GM18909 (cell line): ENCODE results near the gene RASGRP1.

Experiments used
- ATAC-seq: cut with Tn5 transposase; IDR thresholded peaks from one replicate; pipeline ENCODE4 v1.9.1; 2021; ENCODE audit warnings: mild to moderate bottlenecking; ENCODE audit not compliant: unreplicated experiment, poor library complexity

Gene RASGRP1

DNA sequence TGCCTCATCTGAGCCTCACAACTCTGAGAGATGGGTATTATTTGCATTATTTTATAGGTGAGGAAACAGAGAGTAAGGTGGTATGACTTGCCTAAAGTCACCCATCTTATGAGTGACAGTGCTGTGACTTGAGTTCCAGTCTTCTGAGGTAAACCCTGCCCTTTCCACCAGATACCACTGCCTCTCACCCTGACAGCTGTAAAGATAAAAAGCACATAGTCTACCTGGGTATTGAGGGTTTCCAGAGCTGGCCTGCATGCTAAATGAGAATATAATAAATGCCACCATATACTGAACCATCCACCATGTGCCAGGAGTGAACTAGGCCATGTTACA lies 25.6 kb downstream of the RASGRP1 start:
- ATAC-seq = no peak

DNA sequence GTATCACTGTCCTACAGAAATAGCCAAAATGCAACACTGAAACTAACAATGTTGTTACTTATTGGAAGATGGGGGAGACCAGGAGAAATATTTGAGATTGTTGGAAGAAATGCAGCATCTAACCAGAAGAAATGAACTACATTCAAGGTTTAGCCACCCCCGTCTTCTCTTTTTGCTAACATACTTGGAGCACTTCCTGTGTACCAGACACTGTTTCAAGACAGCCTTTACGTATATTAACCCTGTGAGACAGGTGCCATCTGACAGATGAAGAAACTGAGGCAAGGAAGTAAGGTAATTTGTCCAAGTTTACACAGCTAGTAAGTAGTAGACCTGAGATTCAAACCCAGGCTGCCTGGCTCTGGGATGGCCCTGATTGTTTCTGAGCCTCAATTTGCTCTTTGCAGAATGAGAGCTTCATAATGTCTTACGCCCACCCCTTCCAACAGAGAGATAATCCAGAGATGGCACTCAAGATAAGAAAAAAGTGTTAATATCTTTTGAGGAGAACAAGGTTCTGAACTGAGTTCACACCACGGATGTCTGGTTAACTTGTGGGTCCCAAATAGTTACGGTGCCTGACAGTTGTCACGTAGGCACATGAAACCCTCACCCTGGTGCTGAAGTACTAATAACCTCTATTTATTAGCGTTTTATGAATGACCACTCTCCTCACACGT lies 26.1 kb downstream of the RASGRP1 start:
- ATAC-seq = no peak

DNA sequence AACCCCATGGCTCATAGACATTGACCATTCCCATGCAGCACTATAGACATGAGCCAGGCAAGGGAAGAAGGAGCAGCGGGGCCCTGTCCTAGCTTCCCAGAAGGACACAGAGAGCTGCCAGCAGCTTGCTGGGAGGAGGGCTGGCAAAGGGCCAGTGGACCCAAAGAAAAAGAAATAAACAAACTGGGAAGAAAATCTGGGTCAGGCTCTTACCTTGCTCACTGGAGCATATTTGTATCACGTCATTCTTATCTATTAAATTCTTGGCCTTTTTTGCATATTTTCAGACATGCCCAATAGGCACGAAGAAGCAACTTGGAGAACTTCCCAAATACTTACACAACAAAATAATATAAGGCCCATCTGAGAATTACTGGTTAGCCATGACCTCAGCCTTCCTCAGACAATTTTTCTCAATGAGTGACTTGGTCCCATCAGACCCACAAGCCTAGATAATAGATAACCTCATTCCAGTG lies 28.4 kb downstream of the RASGRP1 start:
- no peak for ATAC-seq

DNA sequence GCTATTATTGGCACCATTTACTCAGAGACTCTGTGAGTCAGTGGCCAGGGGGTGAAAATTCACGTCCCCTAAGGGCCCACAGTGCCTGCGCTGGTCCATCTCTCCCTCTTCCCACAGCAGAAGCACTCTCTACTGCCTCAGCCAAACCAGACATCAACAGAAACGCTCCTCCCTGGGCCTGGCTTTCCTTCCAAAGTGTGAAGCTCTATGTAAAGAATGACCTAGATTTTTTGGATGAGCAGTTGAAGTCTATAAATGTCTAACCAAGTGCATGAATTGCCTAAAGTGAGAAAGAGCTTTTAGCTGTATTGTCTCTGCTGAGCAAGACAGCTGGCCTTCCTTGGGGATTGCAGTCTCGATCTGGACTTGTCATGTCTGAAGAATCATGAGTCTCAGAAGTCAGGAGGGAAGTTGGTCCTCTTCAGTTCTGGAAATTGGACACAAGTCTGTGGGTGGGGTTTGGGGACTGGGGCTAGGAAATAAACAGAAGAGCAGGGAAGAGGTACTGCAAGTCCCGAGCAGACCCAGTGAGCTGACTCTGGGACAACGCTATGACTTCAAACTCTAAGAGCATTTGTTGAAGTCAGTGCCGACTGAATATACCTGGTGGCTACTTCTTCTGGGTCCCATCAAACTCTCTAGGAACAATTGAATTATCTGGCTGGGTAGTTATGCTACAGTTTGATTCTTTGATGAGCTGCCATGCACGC lies 29.0 kb downstream of the RASGRP1 start:
- no peak for ATAC-seq

DNA sequence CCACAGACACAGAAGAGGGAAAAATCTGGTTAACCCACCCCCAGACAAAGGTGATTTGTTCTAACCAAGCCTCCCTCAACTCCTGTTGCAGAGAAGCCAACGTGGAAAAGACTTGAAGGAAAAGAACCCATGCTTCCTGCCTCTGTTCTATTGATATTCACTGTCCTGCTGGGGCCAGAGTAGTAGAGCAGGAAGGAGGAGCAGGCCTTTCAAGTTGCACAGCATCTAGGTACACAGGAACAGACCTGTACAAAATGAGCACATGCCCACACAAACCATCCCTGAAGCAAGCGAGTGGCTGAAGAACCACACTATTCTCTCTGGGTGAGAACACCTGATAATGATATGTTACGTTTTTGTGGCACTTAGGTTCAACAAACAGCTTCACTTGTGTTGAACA lies 29.9 kb downstream of the RASGRP1 start:
- ATAC-seq = no peak

DNA sequence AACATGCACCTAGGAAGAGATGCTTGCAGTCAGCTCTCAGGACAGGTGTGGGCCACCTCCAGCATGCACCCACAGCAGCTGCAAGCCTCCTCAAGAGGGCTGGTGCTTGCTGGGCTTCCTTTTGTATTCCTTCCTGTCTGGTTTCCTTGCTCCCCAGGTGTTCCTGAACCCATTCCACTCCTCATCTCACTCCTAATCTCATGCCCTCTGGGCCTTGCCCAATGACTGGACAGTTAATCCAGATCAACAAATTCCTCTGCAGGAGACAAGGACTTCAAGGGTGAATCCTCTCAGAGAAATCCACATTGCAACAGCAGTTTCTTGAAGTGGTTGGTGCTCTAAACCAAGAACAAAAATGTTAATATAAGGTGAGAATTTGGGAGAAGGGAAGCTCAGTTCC lies 30.7 kb downstream of the RASGRP1 start:
- no peak for ATAC-seq

DNA sequence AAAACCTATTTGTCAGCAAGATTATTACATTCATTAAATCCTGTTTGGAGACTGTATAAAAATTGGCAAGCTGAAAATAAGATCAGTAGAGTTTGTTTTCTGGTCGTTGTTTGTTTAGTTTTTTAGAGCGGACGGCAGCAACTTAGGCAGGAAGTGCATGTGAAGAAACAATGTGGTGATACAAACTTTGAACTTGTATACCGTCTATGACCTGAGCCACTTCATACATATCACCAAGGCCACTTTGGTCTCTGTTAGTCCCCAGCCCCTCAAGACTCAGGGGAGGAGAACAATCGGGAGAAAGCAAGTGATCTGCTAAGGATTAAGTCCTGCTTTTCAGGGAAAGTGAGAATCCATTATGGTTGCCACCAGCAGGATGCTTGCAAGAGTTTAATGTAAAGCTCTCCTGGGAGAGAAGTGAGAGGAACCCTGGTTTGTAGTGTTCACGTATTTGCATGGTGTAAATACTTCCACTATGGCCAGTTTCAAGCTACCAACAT lies 31.1 kb downstream of the RASGRP1 start:
- no peak for ATAC-seq

DNA sequence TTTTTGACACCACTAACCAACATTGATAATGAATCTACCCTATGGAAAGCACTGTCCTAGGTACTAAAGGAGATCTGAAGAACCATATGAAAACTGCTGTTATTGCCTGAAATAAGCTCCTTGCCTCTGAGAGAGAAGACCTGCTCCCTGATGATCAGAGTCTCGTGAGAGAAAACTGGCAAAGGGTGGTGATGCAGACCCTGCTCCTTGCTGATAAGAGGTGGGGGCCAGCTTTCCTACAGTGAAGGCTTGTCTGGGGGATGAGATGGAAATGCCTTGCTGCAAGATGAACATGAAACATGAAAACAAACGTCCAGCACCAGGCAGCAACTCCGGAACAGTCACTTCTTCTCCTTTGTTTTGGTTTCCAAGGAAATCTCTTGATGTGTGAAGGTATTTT lies 31.9 kb downstream of the RASGRP1 start:
- ATAC-seq = no peak

DNA sequence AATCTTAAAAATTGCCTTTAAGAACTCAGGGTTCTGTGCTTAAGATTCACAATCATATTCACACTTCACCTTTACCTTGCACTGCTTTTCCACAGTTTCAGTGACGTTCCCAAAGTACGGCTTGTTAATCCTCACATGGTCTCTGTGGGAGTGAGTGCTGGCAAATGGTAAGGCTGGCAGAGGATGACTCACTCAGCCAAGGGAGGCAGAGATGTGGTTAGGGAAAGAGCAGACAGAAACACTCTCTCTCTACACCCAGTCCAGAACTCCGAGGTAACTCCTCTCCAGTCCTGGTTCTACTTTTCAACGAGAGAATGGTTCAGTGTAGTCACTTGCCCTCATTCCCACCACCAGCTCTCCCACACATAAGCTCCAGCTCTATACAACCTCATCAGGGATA lies 33.1 kb downstream of the RASGRP1 start:
- ATAC-seq = no peak

DNA sequence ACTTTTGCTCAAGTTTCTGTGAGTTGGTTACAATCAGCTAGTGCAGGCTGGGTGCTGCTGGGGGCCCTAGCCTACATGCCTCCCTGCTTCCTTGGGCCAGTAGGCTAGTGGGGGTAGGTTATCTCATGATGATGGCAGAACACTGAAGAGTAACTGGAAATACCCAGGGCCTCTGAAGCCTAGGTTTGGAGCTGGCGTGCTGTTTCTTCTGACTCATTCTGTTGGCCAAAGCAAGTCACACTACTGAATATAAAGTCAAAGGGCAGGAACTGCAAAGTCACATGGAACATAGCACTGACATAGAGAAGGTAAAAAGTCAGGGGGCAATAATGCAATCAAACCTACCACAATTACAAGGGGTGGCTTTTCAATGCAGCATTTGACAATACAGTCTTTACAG lies 34.5 kb downstream of the RASGRP1 start:
- no peak for ATAC-seq

DNA sequence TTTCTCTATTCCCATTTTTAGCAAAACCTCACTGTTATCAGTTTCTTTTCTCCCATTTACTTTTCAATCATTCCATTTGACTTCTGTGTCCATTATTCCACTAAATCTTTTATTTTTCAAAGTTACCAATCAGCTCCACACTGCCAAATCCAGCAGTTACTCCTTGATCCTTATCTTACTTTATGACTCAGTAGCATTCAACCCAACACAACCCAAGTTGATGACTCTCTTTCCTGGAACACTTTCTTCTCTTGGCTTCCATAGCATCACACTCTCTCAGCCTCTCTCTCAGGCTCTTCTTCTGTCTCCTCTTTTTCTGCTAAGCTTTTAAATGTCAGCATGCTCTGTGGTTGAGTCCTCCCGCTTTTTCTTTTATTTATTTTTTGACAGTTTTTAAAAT lies 36.3 kb downstream of the RASGRP1 start:
- no peak for ATAC-seq

DNA sequence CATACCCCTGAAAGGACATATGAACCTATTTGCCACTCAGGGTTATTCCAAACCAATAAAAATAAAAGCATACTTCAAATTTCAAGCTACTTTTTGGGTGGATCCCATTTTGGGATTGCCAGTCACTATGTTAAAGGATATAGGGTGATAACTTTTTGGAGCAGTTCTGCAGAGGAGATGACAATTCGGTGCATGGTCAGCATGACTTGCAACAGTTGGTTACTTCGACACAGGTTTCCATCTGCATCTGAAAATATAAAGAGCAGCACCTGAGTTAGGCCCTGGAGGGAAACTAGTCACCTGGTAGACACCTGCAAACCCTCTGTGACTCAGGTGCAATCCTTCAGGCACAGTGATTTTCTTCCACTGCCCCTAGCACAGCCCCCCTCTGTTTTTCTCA lies 38.5 kb downstream of the RASGRP1 start:
- no peak for ATAC-seq

DNA sequence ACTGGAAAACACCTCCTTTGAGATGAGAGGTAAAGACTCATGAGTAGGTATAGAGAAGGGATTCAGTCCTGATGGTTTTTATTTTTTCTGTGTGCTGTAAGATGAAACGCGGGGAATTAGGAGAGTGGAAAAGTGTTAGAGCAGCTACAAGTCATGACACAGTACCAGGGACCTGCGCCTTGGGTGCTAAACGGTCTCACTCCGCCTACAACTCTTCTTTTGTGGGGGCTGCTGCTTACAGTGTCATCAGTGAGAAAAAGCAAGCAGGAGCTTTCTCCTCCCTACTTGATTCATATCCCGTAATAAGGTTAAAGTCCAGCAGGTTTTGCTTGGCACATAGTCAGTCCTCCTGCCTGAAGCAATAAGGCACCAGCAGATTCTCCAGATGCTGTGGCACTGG lies 39.1 kb downstream of the RASGRP1 start:
- ATAC-seq = no peak

DNA sequence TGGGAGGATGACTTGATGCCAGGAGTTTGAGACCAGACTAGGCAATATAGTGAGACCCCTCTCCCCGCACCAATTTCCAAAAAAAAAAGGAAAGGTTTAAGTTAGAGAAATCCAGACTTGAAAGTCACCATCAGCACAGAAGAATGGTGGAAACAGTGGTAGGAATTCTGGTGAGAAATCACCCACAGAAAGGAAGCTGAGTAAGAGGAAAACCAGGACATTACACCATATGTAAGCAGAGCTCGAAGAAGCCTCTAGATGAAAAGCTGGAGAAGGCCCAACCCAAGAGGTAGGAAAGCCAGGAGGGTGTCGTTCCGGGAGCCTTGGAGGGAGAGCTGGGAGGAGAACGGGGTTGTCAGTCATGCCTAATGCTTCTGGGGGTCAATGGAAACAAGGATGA lies 40.5 kb downstream of the RASGRP1 start:
- no peak for ATAC-seq

DNA sequence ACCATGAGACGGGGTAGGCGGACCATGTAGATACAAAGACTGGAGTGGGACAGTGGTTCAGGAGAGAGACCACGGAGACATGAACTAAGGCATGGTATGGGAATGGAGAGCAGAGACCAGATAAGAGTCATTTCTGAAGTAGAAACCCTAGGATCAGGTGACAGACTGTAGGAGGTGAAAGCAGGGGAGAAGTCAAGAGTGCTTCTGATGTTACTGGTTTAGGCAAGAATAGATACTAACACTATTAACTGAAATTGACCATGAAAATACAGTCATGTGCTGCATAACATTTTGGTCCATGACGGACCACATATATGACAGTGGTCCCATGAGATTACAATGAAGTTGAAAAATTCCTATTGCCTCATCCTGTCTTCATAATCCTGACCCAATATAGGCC lies 41.7 kb downstream of the RASGRP1 start:
- no peak for ATAC-seq

DNA sequence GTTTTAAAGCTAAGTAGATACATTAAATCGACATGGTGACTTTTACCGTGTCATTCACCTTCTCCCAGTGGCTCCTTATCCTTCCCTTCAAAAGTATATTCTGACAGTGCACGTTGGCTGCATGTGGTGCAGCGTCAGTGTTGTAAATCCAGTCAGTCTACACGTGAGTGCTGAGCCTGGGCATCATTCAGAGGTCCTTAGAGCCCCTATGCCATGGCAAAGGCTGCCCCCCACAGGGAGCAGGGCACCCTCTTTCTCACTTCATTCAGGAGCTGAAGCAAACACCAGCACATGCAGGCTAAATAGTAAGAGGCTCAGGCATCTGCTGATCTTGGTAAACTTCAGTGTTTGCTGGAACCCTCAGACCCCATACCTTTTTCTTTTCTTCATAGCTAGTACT lies 43.3 kb downstream of the RASGRP1 start:
- no peak for ATAC-seq

DNA sequence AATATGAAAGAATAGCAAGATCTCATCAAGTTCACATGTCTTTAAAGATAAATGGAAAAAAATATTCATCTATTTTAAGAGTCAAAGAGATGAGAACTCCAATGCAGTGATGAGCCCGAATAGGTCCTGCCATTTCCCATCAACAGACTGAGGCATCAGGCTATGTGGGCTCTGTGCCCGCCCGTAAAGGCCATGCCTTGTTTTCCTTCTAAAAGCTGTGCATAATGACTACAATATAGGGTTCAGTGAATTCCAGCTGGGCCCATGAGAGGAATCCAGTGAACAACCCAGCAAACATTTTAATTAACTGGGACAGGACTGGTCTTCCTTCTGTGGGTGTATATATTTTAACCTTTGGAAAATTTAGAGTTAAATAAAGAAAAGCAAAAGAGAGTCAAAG lies 44.6 kb downstream of the RASGRP1 start:
- ATAC-seq = no peak

DNA sequence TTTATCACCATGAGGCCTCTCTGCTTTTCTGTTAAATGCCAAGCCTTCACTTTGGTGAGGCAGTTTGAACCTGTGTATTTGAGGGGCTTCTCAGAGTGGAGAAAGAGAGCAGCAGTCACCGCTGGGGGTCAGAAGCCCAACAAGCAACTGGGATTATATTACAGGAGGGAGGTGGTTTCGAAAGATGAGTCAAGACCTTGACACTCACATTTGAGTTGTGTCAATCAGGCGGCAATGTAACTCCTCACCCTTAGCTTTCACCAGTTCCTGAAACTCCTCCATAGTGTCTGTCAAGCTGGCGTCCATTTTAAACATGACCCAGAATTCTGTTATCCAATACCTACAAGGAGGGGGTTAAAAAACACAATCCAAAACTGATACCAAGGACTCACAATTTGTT lies 46.5 kb downstream of the RASGRP1 start:
- no peak for ATAC-seq

DNA sequence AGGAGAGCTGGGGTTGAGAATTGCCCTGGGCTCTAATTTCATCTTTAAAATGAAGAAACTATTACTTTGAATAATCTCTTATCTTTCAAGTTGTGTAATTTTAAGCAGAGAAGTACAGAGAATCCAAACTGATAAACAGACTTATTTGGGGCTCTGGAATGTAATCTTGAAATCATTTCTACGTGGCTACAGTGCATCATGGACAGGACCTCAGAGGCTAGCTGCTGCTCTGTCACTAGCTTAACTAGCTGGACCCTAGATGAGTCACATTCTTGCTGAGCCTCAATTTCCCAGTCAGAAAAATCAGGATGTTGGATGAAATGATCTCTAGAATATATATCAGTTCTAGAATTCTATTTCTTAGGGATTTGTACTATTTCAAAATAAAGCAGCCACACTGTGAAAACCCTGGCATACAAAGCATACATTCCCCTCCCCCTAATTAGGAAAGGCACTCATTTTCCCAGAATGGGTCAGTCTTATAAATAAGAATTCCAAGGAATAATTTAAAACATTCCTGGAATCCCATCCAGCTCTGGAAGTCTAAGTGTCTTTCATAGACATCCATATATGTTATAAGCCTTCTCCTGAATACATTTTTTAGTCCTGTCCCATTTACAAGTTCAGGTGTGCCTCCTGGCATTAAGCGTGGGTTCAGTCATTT lies 47.2 kb downstream of the RASGRP1 start:
- no peak for ATAC-seq

DNA sequence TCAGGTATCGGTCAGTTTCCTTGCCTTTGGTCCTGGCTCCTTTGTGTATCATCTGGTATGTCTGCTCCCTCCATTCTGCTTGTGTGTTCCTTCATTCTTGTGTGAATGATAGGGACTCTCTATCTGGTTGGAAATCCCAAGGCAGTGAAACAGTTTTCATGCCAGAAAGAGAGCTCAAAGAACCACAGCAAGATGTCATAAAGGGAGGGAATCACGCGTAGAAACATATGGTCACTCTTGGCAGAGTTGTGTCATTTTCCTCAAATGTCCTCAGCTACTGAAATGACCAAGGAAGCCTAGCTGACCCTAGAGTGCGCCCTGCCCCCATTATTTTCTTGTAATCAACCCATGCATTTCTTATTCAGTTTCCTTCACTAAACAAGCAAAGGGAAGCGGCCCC lies 48.0 kb downstream of the RASGRP1 start:
- ATAC-seq = no peak

DNA sequence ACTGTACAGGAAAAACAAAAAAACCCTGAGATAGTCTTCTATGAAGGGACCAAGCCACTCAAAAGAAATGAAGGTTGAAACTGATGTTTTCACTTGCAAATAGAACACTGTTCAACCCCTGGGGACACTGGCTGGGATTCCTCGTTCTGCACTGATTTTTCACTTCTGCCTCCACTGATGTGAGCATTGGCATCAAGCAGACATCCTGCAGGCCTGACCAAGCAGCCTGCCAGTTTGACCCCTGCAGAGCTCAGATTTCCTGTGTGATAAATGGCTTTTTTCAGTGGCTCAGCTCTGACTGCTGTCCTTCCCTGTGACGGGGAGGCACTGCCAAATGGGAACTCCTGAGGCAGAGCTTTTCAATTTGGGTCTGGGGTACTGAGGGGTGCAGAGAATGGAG lies 50.0 kb downstream of the RASGRP1 start:
- peak; percentile 85 for ATAC-seq

DNA sequence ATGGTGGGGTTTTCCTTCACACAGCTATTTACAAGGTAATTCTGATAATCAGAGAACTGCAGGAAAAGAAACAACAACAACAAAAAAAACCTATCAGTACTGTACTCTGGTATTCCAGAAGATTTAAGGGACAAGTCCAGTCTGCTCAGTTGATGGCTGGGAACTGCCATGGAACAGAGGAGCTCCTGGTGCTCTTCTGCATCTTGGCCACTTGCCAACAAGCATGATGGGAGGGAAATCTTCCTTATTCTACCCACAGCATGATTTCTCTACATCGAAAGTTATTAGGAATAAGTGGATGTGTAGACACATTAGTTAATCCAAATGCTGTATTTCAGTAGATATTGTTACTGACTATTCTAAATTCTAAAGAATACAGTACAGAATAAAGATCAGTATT lies 51.7 kb downstream of the RASGRP1 start:
- ATAC-seq = no peak
